Muscle of back (tissue), 13 donors: ENCODE data around the gene MUS81. TPM values are rescaled to one million over a fixed set of nuclear protein-coding genes. Genes with fewer than 3 reads are reported as not detected.
"Not testable (repeated sequence)": the region's sequence is repeated elsewhere in the genome, so short reads cannot be mapped to it uniquely, and the experiment has no call there.

Source experiments
- DNase-seq, 3 donors: peaks; one replicate each; pipeline versions ENCODE4 v3.0.0 to v3.0.0-alpha.2; 2013
- long read RNA-seq, 9 donors: transcript quantifications; one replicate each; lab custom pipeline, GENCODE V29; 2026
- polyA plus RNA-seq, 10 donors: library from polyadenylated mRNA; unstranded; fragments of 120-200 nt; gene quantifications; one replicate each; pipeline ENCODE4 v1.2.1, GENCODE V29; 2013; ENCODE audit not compliant: insufficient read length in 10 of 10

Gene MUS81
- 10 to 100 TPM; 31.7 to 60.8 (median 41.9) TPM for polyA plus RNA-seq
- long read RNA-seq, donor 1, partial matches to known transcripts, result 20 of 48 reads
- long read RNA-seq, donor 1, other reads (novel, unspliced or antisense), result 24 of 48 reads
- long read RNA-seq, donor 2, partial matches to known transcripts, result 0 of 2 reads
- long read RNA-seq, donor 2, other reads (novel, unspliced or antisense), result 0 of 2 reads
- long read RNA-seq, donor 3, result 0 reads
- long read RNA-seq, donor 4, partial matches to known transcripts, result 0 of 1 reads
- long read RNA-seq, donor 4, other reads (novel, unspliced or antisense), result 0 of 1 reads
- long read RNA-seq, donor 5, partial matches to known transcripts, result 112 of 134 reads
- long read RNA-seq, donor 5, other reads (novel, unspliced or antisense), result 18 of 134 reads
- long read RNA-seq, donor 6, transcript MUS81-201 (16 exons, 2,392 nt), result major isoform, 5 of 15 reads
- long read RNA-seq, donor 6, partial matches to known transcripts, result 8 of 15 reads
- long read RNA-seq, donor 6, other reads (novel, unspliced or antisense), result 0 of 15 reads
- long read RNA-seq, donor 7, partial matches to known transcripts, result 0 of 2 reads
- long read RNA-seq, donor 7, other reads (novel, unspliced or antisense), result 0 of 2 reads
- long read RNA-seq, donor 8, partial matches to known transcripts, result 418 of 419 reads
- long read RNA-seq, donor 8, other reads (novel, unspliced or antisense), result 0 of 419 reads
- long read RNA-seq, donor 9, partial matches to known transcripts, result 5 of 5 reads
- long read RNA-seq, donor 9, other reads (novel, unspliced or antisense), result 0 of 5 reads

GRCh38 chr11:65860278-65861164 is at the start of gene MUS81:
Gene MUS81, plus strand, starts transcription at chr11:65860433. Its CDS starts 321 bp downstream, at chr11:65860754.
- DNase-seq, result peak; percentile 95 to 99 (median 98)

- DNase-seq, result no peak
Observed at GRCh38 chr11:65811764-65812475, 48.3 kb upstream of the MUS81 start.

- peak in 2 of 3 donors; percentile 10 to 43 for DNase-seq
Observed at GRCh38 chr11:65814131-65814985, 45.9 kb upstream of the MUS81 start.

- DNase-seq, result no peak
Observed at GRCh38 chr11:65814986-65815565, 45.2 kb upstream of the MUS81 start.

GRCh38 chr11:65816696-65817095 is 43.5 kb upstream of the MUS81 start:
- DNase-seq, result no peak

GRCh38 chr11:65817312-65817834 is 42.9 kb upstream of the MUS81 start:
- DNase-seq, result peak in 2 of 3 donors; percentile 17 to 20

GRCh38 chr11:65817835-65818680 is 42.2 kb upstream of the MUS81 start:
- peak; percentile 83 to 95 (median 93) for DNase-seq

GRCh38 chr11:65821107-65821506 is 39.1 kb upstream of the MUS81 start:
- DNase-seq, result no peak

GRCh38 chr11:65822776-65823528 is 37.3 kb upstream of the MUS81 start:
- DNase-seq, result no peak

- DNase-seq, result no peak
Observed at GRCh38 chr11:65826984-65827735, 33.1 kb upstream of the MUS81 start.

- no peak for DNase-seq
Observed at GRCh38 chr11:65829459-65829858, 30.8 kb upstream of the MUS81 start.

GRCh38 chr11:65832231-65832630 is 28.0 kb upstream of the MUS81 start:
- not testable (repeated sequence) for DNase-seq

GRCh38 chr11:65833297-65834030 is 26.8 kb upstream of the MUS81 start, which contains the start of gene SNX32:
Gene SNX32, plus strand, starts transcription at chr11:65833963. Its CDS starts 103 bp downstream, at chr11:65834066.
- peak; percentile 94 to 98 (median 95) for DNase-seq

GRCh38 chr11:65834202-65834601 is 26.0 kb upstream of the MUS81 start:
- no peak for DNase-seq

- DNase-seq, result no peak
Observed at GRCh38 chr11:65842144-65842543, 18.1 kb upstream of the MUS81 start.

- no peak for DNase-seq
Observed at GRCh38 chr11:65843811-65844210, 16.4 kb upstream of the MUS81 start.
